Posterior vena cava (tissue), 2 donors: Measurements from ENCODE around the gene ZFR. TPM values are rescaled to one million over a fixed set of nuclear protein-coding genes. Genes with fewer than 3 reads are reported as not detected.
A peak's percentile ranks its signal among the peaks of the same experiment; 100 is the strongest.
"Not testable (repeated sequence)": the region's sequence is repeated elsewhere in the genome, so short reads cannot be mapped to it uniquely, and the experiment has no call there.

Source experiments
- DNase-seq: peaks from one replicate; pipeline ENCODE4 v3.0.0-alpha.2; 2020; ENCODE audit warnings: low spot score
- intact Hi-C, 2 donors: fragments of 100-400 bp; cut with DNase I; formaldehyde crosslinking; loops; one replicate each; pipeline versions ENCODE4 v1.14.1 to v1.14.2; 2022 to 2023
- total RNA-seq, 2 donors: library from RNA; stranded (reverse); fragmentation: NEBNext Ultra II Directional; extraction: Animal tissue kit (Norgen Biotek cat#: 25700); gene quantifications; one replicate each; pipeline ENCODE4 v1.2.1, GENCODE V29; 2021
- donor health status: DM: yes; HTN: yes; CAD: no.
- donor health status: DM: yes; HTN: yes; CAD: no.

ZFR gene
- total RNA-seq, 2 donors from 2014 or later: 65.2 to 80.4 TPM

GRCh38 chr5:32455311-32455710 is 10.8 kb upstream of the ZFR start:
- DNase-seq: no peak
- intact Hi-C loops: no loop called here

- intact Hi-C loops: no loop called here
Observed at GRCh38 chr5:32454821-32455220, 10.3 kb upstream of the ZFR start.

DNA sequence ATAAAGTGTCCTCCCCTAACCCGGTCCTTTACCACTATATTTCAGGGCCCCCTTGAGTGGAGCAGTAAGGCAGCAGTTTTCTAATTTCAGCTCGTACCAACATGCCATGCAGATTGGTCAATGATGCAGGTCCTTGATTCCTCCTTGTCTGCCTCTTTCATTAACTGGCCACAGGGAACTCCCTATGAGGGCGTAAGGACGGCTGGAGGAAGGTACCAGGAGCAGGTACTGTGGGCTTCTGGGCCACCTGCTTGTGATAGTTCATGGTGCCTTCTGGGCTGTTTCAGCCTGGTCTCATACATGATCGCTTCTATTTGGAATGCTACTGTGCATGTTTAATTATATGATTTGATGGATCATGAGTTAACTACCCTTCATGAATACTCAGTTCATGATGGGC is 9.4 kb upstream of the ZFR start:
- intact Hi-C loops: no loop called here
- DNase-seq: no peak

More at GRCh38 chr5:32454821-32455220, 10.3 kb upstream of the ZFR start:
- DNase-seq: no peak

DNA sequence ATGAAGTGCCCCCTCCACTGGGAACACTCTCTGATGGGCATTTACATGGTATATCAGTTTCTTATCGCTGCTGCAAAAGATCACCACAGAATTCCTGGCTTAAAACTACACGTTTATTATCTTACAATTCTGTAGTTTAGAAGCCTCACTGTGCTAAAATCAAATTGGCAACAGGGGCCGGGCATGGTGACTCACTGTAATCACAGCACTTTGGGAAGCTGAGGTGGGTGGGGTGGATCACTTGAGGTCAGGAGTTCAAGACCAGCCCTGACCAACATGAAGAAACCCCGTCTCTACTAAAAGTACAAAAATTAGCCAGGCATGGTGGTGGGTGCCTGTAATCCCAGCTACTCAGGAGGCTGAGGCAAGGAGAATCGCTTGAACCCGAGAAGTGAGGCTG is 7.8 kb upstream of the ZFR start:
- DNase-seq, intact Hi-C loops: not testable (repeated sequence)

- intact Hi-C loops: no loop called here
- no peak for DNase-seq
Observed at GRCh38 chr5:32450952-32451351, 6.4 kb upstream of the ZFR start.

GRCh38 chr5:32449262-32449661 is 4.7 kb upstream of the ZFR start:
- intact Hi-C loops: no loop called here
- no peak for DNase-seq

DNA sequence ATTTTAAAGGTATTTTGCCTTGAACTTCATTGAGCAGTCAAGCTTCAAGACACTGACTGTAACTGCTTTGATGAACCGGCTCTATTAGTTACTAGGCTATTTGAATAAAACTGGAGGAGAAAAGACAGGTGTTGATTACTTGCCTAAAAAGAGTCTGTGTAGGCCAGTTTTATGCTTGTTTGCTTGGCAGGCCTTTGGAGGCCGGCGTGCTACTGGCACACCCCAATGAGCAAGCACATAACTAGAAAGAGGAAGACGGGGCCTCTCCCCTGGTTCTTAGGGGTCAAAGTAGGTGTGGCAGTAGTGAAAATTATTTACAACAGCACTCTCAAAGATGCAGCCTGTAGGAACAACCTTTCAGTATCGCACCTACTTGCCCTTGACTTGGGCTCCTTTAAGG is 2.1 kb upstream of the ZFR start:
- no peak for DNase-seq
- intact Hi-C loops: no loop called here

- DNase-seq: no peak
- intact Hi-C loops: no loop called here
Observed at GRCh38 chr5:32445831-32446614, 1.5 kb upstream of the ZFR start.

DNA sequence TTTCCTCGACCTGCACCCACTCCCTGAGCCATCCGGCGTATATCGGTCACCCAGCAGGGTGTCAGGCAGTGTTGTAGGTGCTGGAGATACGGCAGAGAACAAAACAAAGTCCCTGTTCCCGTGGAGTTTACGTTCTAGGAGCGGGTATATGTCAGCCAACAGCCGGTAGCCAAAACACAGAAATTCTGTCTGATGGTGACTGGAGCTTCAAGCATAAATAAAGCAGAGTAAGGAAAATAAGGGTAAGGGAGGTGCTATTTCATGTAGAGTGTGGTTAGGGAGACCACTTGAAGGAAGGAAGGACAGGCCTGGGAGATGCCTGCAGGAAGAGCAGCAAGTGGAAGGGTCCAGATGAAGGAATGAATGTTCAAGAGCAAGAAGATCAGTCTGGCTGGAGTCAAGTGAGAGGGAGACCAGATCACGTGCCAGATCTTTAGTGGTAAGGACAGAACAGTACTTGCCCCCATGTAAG is 783 bp upstream of the ZFR start:
- no peak for DNase-seq
- intact Hi-C loops: no loop called here

DNA sequence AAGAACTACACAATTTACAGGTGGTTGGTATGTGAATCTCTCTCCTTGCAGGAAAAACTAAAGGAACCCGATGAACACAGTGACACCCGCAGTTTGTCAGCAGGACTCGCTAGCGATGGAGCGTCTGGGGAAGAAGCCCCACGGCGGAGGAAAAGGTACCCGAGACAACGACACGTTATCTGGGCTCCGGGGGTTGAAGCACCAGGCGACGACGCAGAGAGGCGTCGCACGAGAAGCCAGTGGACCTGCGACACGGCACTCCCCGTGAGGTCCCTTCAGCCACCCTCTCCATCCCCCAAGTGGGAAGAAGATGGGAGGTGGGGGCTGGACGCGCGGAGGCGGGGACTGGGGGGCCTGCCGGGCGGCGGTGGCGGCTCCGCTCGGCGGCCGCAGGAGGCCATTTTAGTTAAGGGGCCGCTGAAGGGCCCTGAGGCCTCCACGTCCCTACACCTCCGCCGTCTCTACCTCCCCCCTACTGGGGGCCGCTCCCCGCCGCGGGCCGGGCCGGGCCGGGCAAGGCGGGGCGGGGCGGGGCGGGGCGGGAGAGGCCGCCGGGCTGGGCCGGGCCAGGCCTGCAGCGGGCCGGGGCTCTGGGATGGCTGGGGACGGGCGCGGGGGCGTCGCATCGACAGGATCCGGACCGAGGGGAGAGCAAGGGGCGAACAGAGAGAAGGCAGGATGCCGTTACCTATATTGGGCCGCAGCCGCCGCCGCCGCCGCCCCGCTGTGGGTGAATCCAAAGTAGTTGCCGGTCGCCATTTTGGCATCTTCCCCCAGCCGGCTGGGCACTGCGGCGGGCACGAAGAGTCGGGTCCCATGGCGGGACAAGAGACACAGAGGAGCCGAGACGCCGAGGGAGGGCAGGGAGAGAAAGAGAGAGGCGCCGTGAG is 754 bp downstream of the ZFR start:
- DNase-seq: peak; percentile 84
- intact Hi-C loops: no loop called here

GRCh38 chr5:32443145-32443540 is 1.4 kb downstream of the ZFR start:
- no peak for DNase-seq
- intact Hi-C loops: no loop called here

GRCh38 chr5:32439086-32439642 is 5.4 kb downstream of the ZFR start:
- intact Hi-C loops: no loop called here
- DNase-seq: no peak

GRCh38 chr5:32436553-32437242 is 7.8 kb downstream of the ZFR start:
- no peak for DNase-seq
- intact Hi-C loops: no loop called here

- intact Hi-C loops: no loop called here
- no peak for DNase-seq
Observed at GRCh38 chr5:32435383-32435782, 9.2 kb downstream of the ZFR start.

- no peak for DNase-seq
- intact Hi-C loops: no loop called here
Observed at GRCh38 chr5:32434221-32434620, 10.3 kb downstream of the ZFR start.

DNA sequence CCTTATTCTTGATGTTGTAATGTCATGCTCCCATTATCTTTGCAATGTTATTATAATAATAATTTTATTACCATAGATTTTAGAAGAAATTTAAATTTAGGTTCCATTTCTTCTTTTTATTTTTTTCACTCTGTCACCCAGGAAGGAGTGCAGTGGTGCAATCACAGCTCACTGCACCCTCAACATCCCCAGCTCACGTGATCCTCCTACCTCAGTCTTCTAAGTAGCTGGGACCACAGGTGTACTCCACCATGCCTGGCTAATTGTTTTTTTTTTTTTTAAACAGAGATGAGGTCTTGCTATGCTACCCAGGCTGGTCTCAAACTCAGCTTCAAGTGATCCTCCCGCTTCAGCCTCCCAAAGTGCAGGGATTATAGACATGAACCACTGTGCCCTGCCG is 11.9 kb downstream of the ZFR start:
- intact Hi-C loops: no loop called here
- DNase-seq: no peak

DNA sequence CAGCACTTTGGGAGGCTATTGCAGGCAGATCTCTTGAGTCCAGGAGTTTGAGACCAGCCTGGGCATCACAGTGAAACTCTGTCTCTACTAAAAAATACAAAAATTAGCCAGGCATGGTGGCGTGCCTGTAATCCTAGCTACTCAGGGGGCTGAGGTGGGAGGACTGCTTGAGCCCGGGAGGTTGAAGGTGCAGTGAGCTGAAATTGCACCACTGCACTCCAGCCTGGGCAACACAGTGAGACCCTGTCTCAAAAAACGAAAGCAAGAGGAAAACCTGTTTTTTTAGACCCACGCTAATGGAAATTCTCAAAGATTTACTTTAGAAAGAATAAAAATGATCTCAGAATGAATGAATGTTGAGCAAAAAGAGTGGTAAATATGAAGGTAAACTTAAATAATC is 13.7 kb downstream of the ZFR start:
- DNase-seq, intact Hi-C loops: not testable (repeated sequence)

DNA sequence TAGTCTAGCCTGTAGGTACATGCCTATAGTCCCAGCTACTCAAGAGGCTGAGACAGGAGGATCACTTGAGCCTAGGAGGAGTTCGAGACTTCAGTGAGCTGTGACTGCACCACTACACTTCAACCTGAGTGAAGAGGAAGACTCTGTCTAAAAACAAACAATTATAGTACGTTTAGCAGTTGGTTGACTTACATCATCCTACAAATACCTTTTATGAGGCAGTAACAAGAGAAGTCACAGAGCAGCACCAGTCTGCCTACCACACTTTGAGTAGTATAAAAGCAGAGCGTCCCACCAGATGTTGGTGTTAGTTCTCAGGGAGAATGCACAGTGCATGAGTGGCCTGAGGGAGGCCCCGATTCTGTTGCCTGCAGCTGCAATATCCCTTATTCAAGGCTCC is 16.1 kb downstream of the ZFR start:
- DNase-seq: no peak
- intact Hi-C loops: no loop called here

DNA sequence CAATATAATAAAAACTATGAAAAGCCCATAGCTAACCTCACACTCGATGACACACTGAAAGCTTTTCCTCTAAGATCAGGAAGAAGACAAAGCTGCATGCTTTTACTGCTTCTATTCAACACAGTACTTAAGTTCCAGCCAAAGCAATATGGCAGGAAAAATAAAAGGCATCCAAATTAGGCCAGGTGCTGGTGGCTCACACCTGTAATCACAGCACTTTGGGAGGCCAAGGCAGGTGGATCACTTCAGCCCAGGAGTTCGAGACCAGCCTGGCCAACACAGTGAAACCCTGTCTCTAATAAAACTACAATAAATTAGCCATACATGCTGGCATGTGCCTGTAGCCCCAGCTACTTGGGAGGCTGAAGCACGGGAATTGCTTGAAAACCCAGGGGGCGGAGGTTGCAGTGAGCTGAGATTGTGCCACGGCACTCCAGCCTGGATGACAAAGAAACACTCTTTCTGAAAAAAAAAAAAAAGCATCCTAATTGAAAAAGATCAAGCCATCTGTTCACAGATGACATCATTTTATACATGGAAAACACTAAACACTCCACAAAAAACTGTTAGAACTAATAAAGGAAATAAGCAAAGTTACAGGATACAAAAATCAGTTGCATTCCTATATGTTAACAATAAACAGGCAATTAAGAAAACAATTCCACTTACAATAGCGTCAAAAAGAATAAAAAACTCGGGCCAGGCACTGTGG is 17.9 kb downstream of the ZFR start:
- intact Hi-C loops: no loop called here

More for the DNA sequence above, 17.9 kb downstream of the ZFR start:
- no peak for DNase-seq
